ENCODE measurements around the gene ANTXRL. TPM values are rescaled to one million over a fixed set of nuclear protein-coding genes. Genes with fewer than 3 reads are reported as not detected.

Gene ANTXRL
- total RNA-seq, 1 donor from 2014 or later = not detected

DNA sequence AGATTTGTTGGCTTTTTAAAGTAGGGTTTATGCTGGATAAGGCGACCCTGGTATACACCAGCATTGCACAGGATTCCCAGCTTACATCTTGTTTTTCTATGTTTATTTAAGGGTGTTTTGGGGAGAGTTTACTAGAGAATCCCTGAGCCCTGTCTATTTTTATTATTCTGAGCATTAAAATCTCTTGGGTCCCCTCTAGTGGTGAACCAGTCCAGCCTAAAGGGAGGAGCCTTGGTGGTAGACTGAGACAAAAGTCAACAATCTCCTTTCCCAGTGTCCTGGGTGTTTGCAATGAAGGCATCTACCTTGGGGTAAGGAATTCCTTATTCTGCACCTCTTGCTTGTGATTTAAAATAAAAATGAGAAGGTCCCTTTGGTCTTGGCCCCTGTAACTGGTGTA is 38.2 kb downstream of the ANTXRL start:
- DNase-seq (ENCODE audit: low read depth) (no peak), FAIRE-seq (no peak)
- Mint-ChIP-seq H3K4me3 (ENCODE audit: unreplicated experiment) (no peak overlapping the region), H3K36me3 (ENCODE audit: low read depth, unreplicated experiment) (no peaks in the 10 kb centered on the region), H3K9me3 (ENCODE audit: unreplicated experiment) (peaks cover 1% of the 10 kb centered on the region), H3K4me1 (ENCODE audit: low read depth, unreplicated experiment) (peaks cover 7% of the 10 kb centered on the region), H3K27ac (ENCODE audit: unreplicated experiment) (no peak overlapping the region), H3K27me3 (ENCODE audit: low read depth, unreplicated experiment) (peaks cover 22% of the 10 kb centered on the region)
- Histone ChIP-seq H3K9me3 (ENCODE audit: insufficient read depth, low read depth, low read length) (no peaks in the 10 kb centered on the region), H3K36me3 (ENCODE audit: insufficient read depth, low read length) (no peaks in the 10 kb centered on the region), H3K79me2 (ENCODE audit: insufficient read depth, low read length) (no peaks in the 10 kb centered on the region), H4K20me1 (ENCODE audit: insufficient read depth, low read length) (no peaks in the 10 kb centered on the region), H2AFZ (ENCODE audit: low read depth, low read length) (no peak overlapping the region), H3K27me3 (ENCODE audit: insufficient read depth, low read length) (peaks cover 11% of the 10 kb centered on the region), H3K4me1 (ENCODE audit: insufficient read depth, low read length) (no peaks in the 10 kb centered on the region), H3K4me2 (ENCODE audit: low read length) (no peak overlapping the region), H3K4me3 (ENCODE audit: insufficient read depth, low read depth, low read length) (no peak overlapping the region), H3K27ac (ENCODE audit: low read depth, low read length) (no peak overlapping the region), H3K9ac (ENCODE audit: low read length) (no peak overlapping the region)
- TF ChIP-seq EZH2 (IDR thresholded peaks at IDR 0.05; ENCODE audit: insufficient read depth, low read length) = no peak
- TF ChIP-seq, protein P1, sequence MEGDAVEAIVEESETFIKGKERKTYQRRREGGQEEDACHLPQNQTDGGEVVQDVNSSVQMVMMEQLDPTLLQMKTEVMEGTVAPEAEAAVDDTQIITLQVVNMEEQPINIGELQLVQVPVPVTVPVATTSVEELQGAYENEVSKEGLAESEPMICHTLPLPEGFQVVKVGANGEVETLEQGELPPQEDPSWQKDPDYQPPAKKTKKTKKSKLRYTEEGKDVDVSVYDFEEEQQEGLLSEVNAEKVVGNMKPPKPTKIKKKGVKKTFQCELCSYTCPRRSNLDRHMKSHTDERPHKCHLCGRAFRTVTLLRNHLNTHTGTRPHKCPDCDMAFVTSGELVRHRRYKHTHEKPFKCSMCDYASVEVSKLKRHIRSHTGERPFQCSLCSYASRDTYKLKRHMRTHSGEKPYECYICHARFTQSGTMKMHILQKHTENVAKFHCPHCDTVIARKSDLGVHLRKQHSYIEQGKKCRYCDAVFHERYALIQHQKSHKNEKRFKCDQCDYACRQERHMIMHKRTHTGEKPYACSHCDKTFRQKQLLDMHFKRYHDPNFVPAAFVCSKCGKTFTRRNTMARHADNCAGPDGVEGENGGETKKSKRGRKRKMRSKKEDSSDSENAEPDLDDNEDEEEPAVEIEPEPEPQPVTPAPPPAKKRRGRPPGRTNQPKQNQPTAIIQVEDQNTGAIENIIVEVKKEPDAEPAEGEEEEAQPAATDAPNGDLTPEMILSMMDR (IDR thresholded peaks at IDR 0.05; ENCODE audit: insufficient read depth, low read depth, low read length) = no peak

DNA sequence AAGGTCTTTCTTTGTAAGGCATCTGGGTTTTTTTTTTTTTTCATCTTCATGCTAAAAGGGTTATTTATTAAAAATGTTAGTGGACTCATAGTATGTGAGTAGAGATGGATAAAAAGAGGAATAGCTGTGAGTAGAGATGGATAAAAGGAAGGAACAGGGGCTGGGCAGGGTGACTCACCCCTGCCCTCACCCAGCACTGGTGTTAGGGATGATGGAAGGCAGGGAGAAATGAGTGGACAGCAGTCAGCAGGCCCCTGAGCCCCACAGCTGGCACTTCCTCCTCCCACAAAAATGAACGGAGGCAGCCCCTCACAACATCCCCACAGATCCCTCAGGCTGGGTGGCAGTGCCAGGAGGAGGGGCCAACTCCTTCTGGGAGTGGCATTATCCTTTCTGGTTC is 39.3 kb downstream of the ANTXRL start:
- Histone ChIP-seq H3K9me3 (ENCODE audit: insufficient read depth, low read depth, low read length) (no peaks in the 10 kb centered on the region), H3K79me2 (ENCODE audit: insufficient read depth, low read length) (no peaks in the 10 kb centered on the region), H2AFZ (ENCODE audit: low read depth, low read length) (no peak overlapping the region), H3K4me3 (ENCODE audit: insufficient read depth, low read depth, low read length) (no peak overlapping the region), H3K4me1 (ENCODE audit: insufficient read depth, low read length) (no peaks in the 10 kb centered on the region), H4K20me1 (ENCODE audit: insufficient read depth, low read length) (no peaks in the 10 kb centered on the region), H3K9ac (ENCODE audit: low read length) (no peak overlapping the region), H3K27ac (ENCODE audit: low read depth, low read length) (no peak overlapping the region), H3K36me3 (ENCODE audit: insufficient read depth, low read length) (no peaks in the 10 kb centered on the region), H3K27me3 (ENCODE audit: insufficient read depth, low read length) (peaks cover 11% of the 10 kb centered on the region), H3K4me2 (ENCODE audit: low read length) (no peak overlapping the region)
- peaks cover 1% of the 10 kb centered on the region for H3K9me3 Mint-ChIP-seq (ENCODE audit: unreplicated experiment)
- FAIRE-seq (no peak), DNase-seq (ENCODE audit: low read depth) (no peak)
- H3K36me3 Mint-ChIP-seq (ENCODE audit: low read depth, unreplicated experiment) = no peaks in the 10 kb centered on the region
- H3K4me3 Mint-ChIP-seq (ENCODE audit: unreplicated experiment) = no peak overlapping the region
- TF ChIP-seq EZH2 (IDR thresholded peaks at IDR 0.05; ENCODE audit: insufficient read depth, low read length) = no peak
- TF ChIP-seq, protein P1 (IDR thresholded peaks at IDR 0.05; ENCODE audit: insufficient read depth, low read depth, low read length) = no peak
- H3K4me1 Mint-ChIP-seq (ENCODE audit: low read depth, unreplicated experiment) = peaks cover 7% of the 10 kb centered on the region
- no peak overlapping the region for H3K27ac Mint-ChIP-seq (ENCODE audit: unreplicated experiment)
- peaks cover 27% of the 10 kb centered on the region for H3K27me3 Mint-ChIP-seq (ENCODE audit: low read depth, unreplicated experiment)

DNA sequence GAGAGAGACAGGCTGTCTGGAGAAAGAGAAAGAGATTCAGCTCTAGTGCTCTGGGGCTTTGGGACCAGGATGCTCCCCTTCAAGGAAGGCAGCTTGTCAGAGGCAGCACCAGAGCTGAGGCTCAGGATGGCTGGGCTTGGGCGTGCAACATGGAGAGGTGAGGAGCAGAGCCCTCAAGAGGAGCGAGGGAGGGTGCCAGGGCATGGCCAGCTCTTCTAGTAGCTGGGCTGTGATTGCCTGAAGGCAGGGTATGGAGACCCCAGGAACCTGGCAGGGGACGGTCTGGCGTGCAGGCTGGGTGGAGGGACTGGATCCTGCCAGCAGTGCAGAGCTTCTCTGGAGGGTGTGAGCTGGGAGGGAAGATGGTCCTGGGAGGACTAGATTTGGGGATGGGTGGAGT is 40.2 kb downstream of the ANTXRL start:
- Histone ChIP-seq H3K79me2 (ENCODE audit: insufficient read depth, low read length) (no peaks in the 10 kb centered on the region), H3K27ac (ENCODE audit: low read depth, low read length) (no peak overlapping the region), H3K4me2 (ENCODE audit: low read length) (no peak overlapping the region), H3K36me3 (ENCODE audit: insufficient read depth, low read length) (no peaks in the 10 kb centered on the region), H3K9me3 (ENCODE audit: insufficient read depth, low read depth, low read length) (no peaks in the 10 kb centered on the region), H3K27me3 (ENCODE audit: insufficient read depth, low read length) (peaks cover 11% of the 10 kb centered on the region), H3K9ac (ENCODE audit: low read length) (no peak overlapping the region), H4K20me1 (ENCODE audit: insufficient read depth, low read length) (no peaks in the 10 kb centered on the region), H3K4me1 (ENCODE audit: insufficient read depth, low read length) (no peaks in the 10 kb centered on the region), H3K4me3 (ENCODE audit: insufficient read depth, low read depth, low read length) (no peak overlapping the region), H2AFZ (ENCODE audit: low read depth, low read length) (no peak overlapping the region)
- TF ChIP-seq, protein P1 (IDR thresholded peaks at IDR 0.05; ENCODE audit: insufficient read depth, low read depth, low read length) = no peak
- no peak for TF ChIP-seq EZH2 (IDR thresholded peaks at IDR 0.05; ENCODE audit: insufficient read depth, low read length)
- H3K9me3 Mint-ChIP-seq (ENCODE audit: unreplicated experiment) = peaks cover 1% of the 10 kb centered on the region
- no peak overlapping the region for H3K4me3 Mint-ChIP-seq (ENCODE audit: unreplicated experiment)
- DNase-seq (ENCODE audit: low read depth) = no peak
- H3K27me3 Mint-ChIP-seq (ENCODE audit: low read depth, unreplicated experiment) = peaks cover 33% of the 10 kb centered on the region
- peaks cover 7% of the 10 kb centered on the region for H3K4me1 Mint-ChIP-seq (ENCODE audit: low read depth, unreplicated experiment)
- H3K27ac Mint-ChIP-seq (ENCODE audit: unreplicated experiment) = no peak overlapping the region
- FAIRE-seq = no peak
- H3K36me3 Mint-ChIP-seq (ENCODE audit: low read depth, unreplicated experiment) = no peaks in the 10 kb centered on the region

Data from astrocyte (in vitro differentiated cells and primary cell).